Cortex of kidney (tissue), 1 donor: ENCODE data around the gene FBXO34.

Experiments used
- DNase-seq: peaks from one replicate; lab custom pipeline; 2025; lab: John Stamatoyannopoulos, UW

Gene FBXO34

GRCh38 chr14:55270832-55271571 is at the start of gene FBXO34:
Gene FBXO34, plus strand, starts transcription at chr14:55271421. Its CDS starts 78,970 bp downstream, at chr14:55350391.
- peak; percentile 63 for DNase-seq

DNA sequence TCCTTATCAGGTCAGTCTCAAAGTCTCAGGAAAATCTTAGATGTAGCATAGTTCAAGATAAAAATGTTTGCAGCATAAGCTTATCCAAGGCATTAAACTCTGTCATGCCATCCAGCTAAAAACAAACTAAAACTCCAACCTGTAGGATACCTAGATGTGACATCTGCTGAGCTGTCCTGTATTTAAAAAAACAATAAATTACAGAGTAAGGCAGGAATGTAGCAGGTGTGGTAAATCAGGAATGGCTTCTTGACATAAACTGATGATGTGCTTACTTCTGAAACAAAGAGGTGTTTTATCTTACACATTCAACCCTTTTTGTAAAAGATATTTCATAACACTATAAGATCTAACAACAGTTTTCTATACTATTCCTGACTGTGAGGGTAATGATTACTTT is 49.3 kb upstream of the FBXO34 start:
- no peak for DNase-seq

GRCh38 chr14:55223364-55223763 is 47.9 kb upstream of the FBXO34 start:
- DNase-seq, result no peak

- no peak for DNase-seq
Measured at GRCh38 chr14:55228261-55228660, 43.0 kb upstream of the FBXO34 start.

- DNase-seq, result no peak
Measured at GRCh38 chr14:55233591-55233990, 37.6 kb upstream of the FBXO34 start.

DNA sequence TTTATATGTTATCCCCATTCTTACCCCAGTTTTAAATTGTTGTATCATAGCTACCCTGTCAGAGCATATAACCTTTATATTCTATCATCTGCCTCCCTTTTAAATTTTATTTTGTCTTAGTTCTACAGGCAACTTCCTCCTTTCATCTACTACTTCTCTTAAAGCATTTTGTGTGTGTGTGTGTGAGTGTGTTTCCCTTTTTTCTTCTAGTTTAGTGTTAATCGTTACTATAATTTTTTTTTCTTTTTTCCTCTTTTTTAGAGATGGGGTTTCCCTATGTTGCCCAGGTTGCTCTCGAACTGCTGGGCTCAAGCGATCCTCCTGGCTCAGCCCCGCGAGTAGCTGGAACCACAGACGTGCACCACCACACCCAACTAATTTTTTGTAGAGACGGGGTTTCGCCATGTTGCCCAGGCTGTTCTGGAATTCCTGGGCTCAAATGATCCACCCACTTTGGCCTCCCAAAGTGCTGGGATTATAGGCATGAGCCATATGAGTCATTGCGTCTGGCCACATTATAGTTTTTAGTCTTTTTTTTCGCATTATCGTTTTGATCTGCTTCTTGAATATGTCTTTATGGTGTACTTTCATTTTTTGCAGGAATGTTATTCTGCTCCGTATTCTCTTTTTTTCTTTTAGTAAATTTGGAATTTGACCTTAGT is 33.1 kb upstream of the FBXO34 start:
- no peak for DNase-seq

DNA sequence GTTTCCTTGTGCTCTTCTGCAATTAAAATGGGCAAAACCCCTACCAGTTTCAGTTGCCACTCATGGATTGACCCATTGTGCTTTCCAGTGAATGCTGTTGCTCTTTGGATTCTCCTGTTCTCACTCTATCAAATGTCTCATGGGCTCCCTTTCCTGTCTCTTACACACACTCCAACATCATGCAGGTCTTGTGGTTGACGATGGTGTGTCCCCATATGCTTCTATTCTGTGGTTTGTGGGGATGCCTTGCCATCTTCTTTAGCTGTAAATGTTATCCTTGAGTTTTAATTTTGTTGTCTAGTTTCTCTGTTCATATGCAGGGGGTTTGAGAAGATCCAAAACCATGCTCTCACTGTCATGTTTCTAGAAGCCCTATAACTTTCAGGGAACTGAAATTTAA is 31.9 kb upstream of the FBXO34 start:
- no peak for DNase-seq

DNA sequence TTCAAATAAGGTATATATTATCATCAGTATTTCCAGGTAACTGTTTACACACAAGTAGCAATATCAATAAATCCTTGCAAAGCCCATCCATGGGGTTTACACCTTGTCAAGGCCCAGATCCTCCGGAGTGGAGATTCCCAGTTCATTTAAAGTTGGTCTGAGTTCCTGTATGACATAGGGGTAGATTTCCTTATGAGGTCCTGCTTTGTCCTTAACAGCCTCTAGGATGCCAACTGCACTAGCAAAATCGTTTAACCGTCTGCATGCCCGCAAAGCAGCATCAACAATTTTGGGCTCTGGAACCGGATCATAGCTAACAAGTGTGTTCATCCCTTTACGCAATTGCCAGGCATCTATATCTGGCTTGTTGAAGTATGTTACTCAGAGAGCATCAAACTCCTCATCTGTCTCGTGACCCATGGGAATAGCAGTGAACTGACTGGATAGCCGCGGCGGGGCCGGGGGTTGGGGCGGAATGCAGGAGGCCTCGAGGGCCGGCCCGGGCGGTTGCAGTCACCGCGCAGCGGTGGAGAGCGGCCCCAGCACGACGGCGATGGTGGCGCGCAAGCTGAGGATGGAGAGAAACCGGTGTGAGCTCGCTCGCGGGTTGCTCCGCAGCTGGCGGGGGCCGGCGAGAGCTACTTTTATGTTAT is 30.6 kb upstream of the FBXO34 start:
- no peak for DNase-seq

GRCh38 chr14:55241673-55242072 is 29.5 kb upstream of the FBXO34 start:
- DNase-seq, result no peak

GRCh38 chr14:55243386-55243785 is 27.8 kb upstream of the FBXO34 start:
- DNase-seq, result no peak

- no peak for DNase-seq
Measured at GRCh38 chr14:55243813-55244212, 27.4 kb upstream of the FBXO34 start.

- no peak for DNase-seq
Measured at GRCh38 chr14:55245657-55246268, 25.5 kb upstream of the FBXO34 start.

DNA sequence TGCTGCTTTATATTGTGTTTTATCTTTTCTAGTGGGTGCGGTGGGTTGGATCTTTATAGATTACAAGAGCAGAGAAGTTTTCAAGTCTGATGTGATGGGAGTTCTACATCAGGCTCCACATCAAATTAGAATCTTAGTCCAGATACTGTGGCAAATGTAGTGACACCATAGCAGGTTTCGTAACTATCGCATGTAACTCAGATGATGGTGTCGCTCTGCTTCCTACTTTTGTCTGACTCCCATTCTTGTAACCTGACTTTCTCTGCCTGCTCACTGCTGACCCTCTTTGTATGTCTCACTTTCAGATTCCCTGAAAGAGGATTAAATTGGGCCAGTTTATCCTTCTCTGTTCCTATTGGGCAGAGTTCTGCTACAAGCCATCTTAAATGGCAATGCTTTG is 22.8 kb upstream of the FBXO34 start:
- DNase-seq, result no peak

- no peak for DNase-seq
Measured at GRCh38 chr14:55249423-55249822, 21.8 kb upstream of the FBXO34 start.

- no peak for DNase-seq
Measured at GRCh38 chr14:55253276-55253675, 17.9 kb upstream of the FBXO34 start.

- no peak for DNase-seq
Measured at GRCh38 chr14:55254581-55254980, 16.6 kb upstream of the FBXO34 start.

DNA sequence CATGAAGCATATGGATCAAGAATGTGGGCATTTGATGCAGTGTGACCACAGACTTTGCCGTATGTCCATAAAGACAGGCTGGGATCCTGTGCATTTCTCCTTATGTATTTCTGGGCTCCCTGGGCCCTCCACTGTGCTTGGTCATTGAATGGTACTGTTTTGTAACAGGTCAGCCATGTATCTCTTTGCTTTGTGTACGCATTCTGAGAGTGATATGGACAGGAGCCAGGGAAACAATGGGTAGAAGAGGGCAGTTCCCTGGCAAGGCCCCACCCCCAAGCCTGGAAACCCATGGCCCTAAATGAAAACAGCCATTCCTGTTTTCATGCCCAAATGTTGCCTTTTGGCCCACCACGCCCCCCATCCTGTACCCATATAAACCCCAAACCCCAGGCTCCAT is 15.2 kb upstream of the FBXO34 start:
- no peak for DNase-seq

DNA sequence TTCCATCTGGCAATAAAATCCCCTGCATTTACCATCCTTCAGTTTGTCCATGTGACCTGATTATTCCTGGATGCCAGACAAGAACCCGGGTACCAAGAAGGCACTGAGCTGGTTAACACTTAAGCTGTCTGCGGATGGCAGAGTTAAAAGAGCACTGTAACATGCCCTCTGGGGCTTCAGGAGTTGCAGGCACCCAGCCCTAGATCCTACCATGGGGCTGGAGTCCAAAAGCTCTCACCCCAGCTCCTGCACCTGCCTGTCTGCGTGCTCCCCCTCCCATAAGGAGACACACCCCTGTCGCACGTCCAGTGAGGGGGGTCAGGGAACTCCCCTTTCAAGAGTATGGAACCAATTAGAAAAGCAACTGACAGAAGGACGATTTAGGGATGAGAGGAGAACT is 14.6 kb upstream of the FBXO34 start:
- no peak for DNase-seq

- DNase-seq, result no peak
Measured at GRCh38 chr14:55265197-55265596, 6.0 kb upstream of the FBXO34 start.

GRCh38 chr14:55267820-55268219 is 3.4 kb upstream of the FBXO34 start:
- no peak for DNase-seq

DNA sequence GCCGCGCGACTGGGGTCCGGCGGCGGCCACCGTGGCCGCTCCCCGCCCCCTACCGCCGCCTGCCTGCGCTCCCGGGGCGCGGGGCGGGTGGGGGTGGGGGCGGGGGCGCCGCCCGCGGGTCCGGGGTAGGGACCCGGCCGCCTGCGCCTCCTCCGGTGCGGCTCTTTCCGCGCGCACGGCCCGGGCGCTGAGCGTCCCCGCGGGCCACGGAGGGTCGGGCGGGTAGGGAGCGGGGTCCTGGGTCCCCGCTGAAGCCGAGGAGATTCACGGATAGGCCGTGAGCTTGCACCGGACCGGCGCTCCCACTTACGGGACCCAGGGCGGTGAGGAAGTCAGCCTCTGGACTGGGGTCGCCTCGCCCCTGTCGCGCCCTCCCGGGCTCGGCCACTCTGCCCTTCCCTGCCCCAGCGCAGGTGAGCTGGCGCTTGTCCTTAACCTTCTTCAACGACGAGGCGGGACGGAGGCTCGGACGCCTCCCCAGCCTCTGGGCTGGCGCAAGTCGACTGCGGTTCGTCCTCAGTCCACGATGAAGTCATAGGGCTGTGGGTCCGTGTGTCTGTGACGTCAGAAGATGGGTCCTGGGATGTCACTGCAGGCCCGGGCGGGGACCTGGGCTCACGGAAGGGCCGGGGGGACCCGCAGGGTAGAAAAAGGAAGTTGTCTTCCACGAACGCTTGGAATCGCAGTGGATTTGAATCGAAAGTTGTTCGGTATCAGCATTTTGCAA is 514 bp downstream of the FBXO34 start:
- no peak for DNase-seq

GRCh38 chr14:55272387-55272786 is 1.2 kb downstream of the FBXO34 start:
- no peak for DNase-seq
